H1 (cell line): ENCODE measurements around the gene MAP3K1. TPM values are rescaled to one million over a fixed set of nuclear protein-coding genes. Genes with fewer than 3 reads are reported as not detected.

Experiments used
- CTCF ChIA-PET: fragments of 300-600 bp; sonication (Branson Sonifier 250); formaldehyde crosslinking; loops from one replicate; lab custom pipeline; 2021; ENCODE audit not compliant: partially characterized antibody; lab: Charles Lee
- POLR2A ChIA-PET: fragments of 300-600 bp; sonication (Branson Sonifier 250); formaldehyde crosslinking; loops from one replicate; lab custom pipeline; 2021; ENCODE audit warnings: inconsistent platforms; ENCODE audit not compliant: partially characterized antibody; lab: Charles Lee
- DNase-seq, 2 experiments: peaks; one replicate each; pipeline versions ENCODE4 v3.0.0 to v3.0.0-alpha.2; 2010 to 2022; ENCODE audit warnings: low spot score in 2 of 2, low read depth in 1 of 2, mixed read lengths in 1 of 2
- FAIRE-seq: peaks from 2 replicates; lab custom pipeline; 2011; peaks lifted over from hg19 to GRCh38; lab: Jason Lieb, UNC
- H2AFZ ChIP-seq: 2 replicates; pipeline ENCODE4 v1.8.1; 2012; ENCODE audit warnings: low read length, inconsistent platforms
- H2AK5ac ChIP-seq: 2 replicates; pipeline ENCODE4 v1.6.1; 2013; ENCODE audit warnings: low read depth, low read length
- H2BK120ac ChIP-seq: replicated peaks from 2 replicates; pipeline ENCODE3; 2013; ENCODE audit warnings: low read depth, low read length, inconsistent platforms
- H2BK12ac ChIP-seq: 2 replicates; pipeline ENCODE4 v1.6.1; 2013; ENCODE audit warnings: low read depth, low read length
- H2BK15ac ChIP-seq: 2 replicates; pipeline ENCODE4 v1.6.1; 2013; ENCODE audit warnings: low read length
- H2BK20ac ChIP-seq: 2 replicates; pipeline ENCODE4 v1.6.1; 2013; ENCODE audit warnings: low read length
- H2BK5ac ChIP-seq: 2 replicates; pipeline ENCODE4 v1.6.1; 2013; ENCODE audit warnings: low read depth, low read length
- H3K14ac ChIP-seq: 2 replicates; pipeline ENCODE4 v1.6.1; 2013; ENCODE audit warnings: inconsistent platforms; ENCODE audit not compliant: insufficient read length
- H3K18ac ChIP-seq: 2 replicates; pipeline ENCODE4 v1.6.1; 2013; ENCODE audit warnings: low read length; ENCODE audit errors: extremely low read depth
- H3K23ac ChIP-seq: 2 replicates; pipeline ENCODE4 v1.6.1; 2013; ENCODE audit warnings: inconsistent platforms; ENCODE audit not compliant: insufficient read length
- H3K23me2 ChIP-seq: 2 replicates; pipeline ENCODE4 v1.6.1; 2013; ENCODE audit warnings: low read depth, low read length
- H3K27ac ChIP-seq: 2 replicates; pipeline ENCODE4 v1.6.1; 2011; ENCODE audit warnings: low read depth, low read length, inconsistent platforms
- H3K27me3 ChIP-seq, 4 experiments: replicated peaks in 1 of 4; 1 replicate in 1 of 4; 2 replicates in 3 of 4; pipeline versions ENCODE4 v1.6.1 to v1.8.1; 2011 to 2013; ENCODE audit warnings: low read length in 3 of 4, mild to moderate bottlenecking in 3 of 4, inconsistent platforms in 2 of 4, mixed read lengths in 2 of 4, moderate library complexity in 1 of 4; ENCODE audit not compliant: control insufficient read depth in 3 of 4, insufficient read depth in 3 of 4; ENCODE audit errors: extremely low read depth in 1 of 4
- H3K36me3 ChIP-seq, 4 experiments: 2 replicates each; pipeline versions ENCODE4 v1.6.1 to v1.8.1; 2011 to 2013; ENCODE audit warnings: mild to moderate bottlenecking in 4 of 4, low read length in 3 of 4, moderate library complexity in 2 of 4, control low read depth in 1 of 4, inconsistent platforms in 1 of 4; ENCODE audit not compliant: insufficient read depth in 4 of 4, control insufficient read depth in 2 of 4
- H3K4ac ChIP-seq: replicated peaks from 2 replicates; pipeline ENCODE3; 2013; ENCODE audit warnings: low read length, low read depth, mixed read lengths, inconsistent platforms; ENCODE audit not compliant: insufficient read length
- H3K4me1 ChIP-seq, 4 experiments: replicated peaks in 1 of 4; 1 replicate in 1 of 4; 2 replicates in 3 of 4; pipeline versions ENCODE4 v1.6.1 to v1.8.1; 2011 to 2013; ENCODE audit warnings: low read length in 3 of 4, inconsistent platforms in 2 of 4, mixed read lengths in 1 of 4; ENCODE audit not compliant: insufficient read depth in 4 of 4, control insufficient read depth in 3 of 4
- H3K4me2 ChIP-seq, 2 experiments: 2 replicates each; pipeline versions ENCODE4 v1.6.1 to v1.8.1; 2011 to 2013; ENCODE audit warnings: low read depth in 2 of 2, low read length in 2 of 2, control low read depth in 1 of 2, inconsistent platforms in 1 of 2, mild to moderate bottlenecking in 1 of 2; ENCODE audit not compliant: insufficient read depth in 1 of 2
- H3K4me3 ChIP-seq, 4 experiments: fragments of 200-600, 300-600 bp in 1 of 4; sonication (generic), shearing (Covaris generic), sonication (Bioruptor Twin) in 1 of 4; 2 replicates each; pipeline versions ENCODE4 v1.5.1 to v1.8.1; 2011 to 2016; ENCODE audit warnings: low read length in 4 of 4, low read depth in 3 of 4, control low read depth in 2 of 4, inconsistent platforms in 2 of 4, mild to moderate bottlenecking in 2 of 4, mixed read lengths in 1 of 4, moderate library complexity in 1 of 4; ENCODE audit not compliant: insufficient read depth in 2 of 4; ENCODE audit errors: extremely low read depth in 1 of 4
- H3K56ac ChIP-seq: replicated peaks from 2 replicates; pipeline ENCODE3; 2013; ENCODE audit warnings: low read depth, mild to moderate bottlenecking, mixed read lengths, low read length, inconsistent platforms; ENCODE audit not compliant: insufficient read length
- H3K79me1 ChIP-seq: 2 replicates; pipeline ENCODE4 v1.6.1; 2013; ENCODE audit warnings: low read depth, low read length, control low read depth
- H3K79me2 ChIP-seq, 2 experiments: 2 replicates each; pipeline versions ENCODE4 v1.6.1 to v1.8.1; 2012 to 2013; ENCODE audit warnings: low read length in 2 of 2, mild to moderate bottlenecking in 2 of 2, inconsistent platforms in 1 of 2; ENCODE audit not compliant: insufficient read depth in 2 of 2, control insufficient read depth in 1 of 2
- H3K9ac ChIP-seq, 4 experiments: replicated peaks in 1 of 4; 1 replicate in 1 of 4; 2 replicates in 3 of 4; pipeline versions ENCODE4 v1.6.1 to v1.8.1; 2011 to 2013; ENCODE audit warnings: low read depth in 3 of 4, low read length in 3 of 4, control low read depth in 2 of 4, mild to moderate bottlenecking in 2 of 4, moderate library complexity in 2 of 4, inconsistent platforms in 1 of 4; ENCODE audit errors: extremely low read depth in 1 of 4
- H3K9me3 ChIP-seq, 2 experiments: 2 replicates each; pipeline versions ENCODE4 v1.6.1 to v1.8.1; 2012 to 2013; ENCODE audit warnings: mild to moderate bottlenecking in 2 of 2, moderate library complexity in 2 of 2, control low read depth in 1 of 2, inconsistent platforms in 1 of 2, low read depth in 1 of 2, low read length in 1 of 2, mixed read lengths in 1 of 2; ENCODE audit not compliant: insufficient read depth in 2 of 2
- H4K20me1 ChIP-seq, 2 experiments: replicated peaks in 1 of 2; 2 replicates each; pipeline versions ENCODE3 to v1.8.1; 2011 to 2013; ENCODE audit warnings: inconsistent platforms in 2 of 2, low read length in 2 of 2, mild to moderate bottlenecking in 1 of 2; ENCODE audit not compliant: insufficient read depth in 2 of 2, control insufficient read depth in 1 of 2
- H4K5ac ChIP-seq: 2 replicates; pipeline ENCODE4 v1.6.1; 2013; ENCODE audit warnings: low read length, low read depth, mixed read lengths, inconsistent platforms; ENCODE audit not compliant: insufficient read length
- H4K8ac ChIP-seq: 2 replicates; pipeline ENCODE4 v1.8.0; 2013; ENCODE audit warnings: mild to moderate bottlenecking, moderate library complexity, low read length, inconsistent platforms; ENCODE audit not compliant: insufficient read depth; ENCODE audit errors: extremely low read depth
- H4K91ac ChIP-seq: replicated peaks from 2 replicates; pipeline ENCODE3; 2013; ENCODE audit warnings: low read length, mixed read lengths, inconsistent platforms; ENCODE audit not compliant: insufficient read length
- EZH2 ChIP-seq: fragments of 200-600 bp; sonication (generic); IDR thresholded peaks from 2 replicates; pipeline ENCODE4 v1.7.1; 2012; ENCODE audit warnings: low read depth, mild to moderate bottlenecking, moderate library complexity, low read length, inconsistent platforms; ENCODE audit not compliant: severe bottlenecking
- HDAC2 ChIP-seq, 2 experiments: fragments of 300-600 bp in 1 of 2; sonication (generic) in 1 of 2; IDR thresholded peaks; 2 replicates each; pipeline ENCODE4 v1.6.1; 2011 to 2012; ENCODE audit warnings: low read depth in 2 of 2, low read length in 2 of 2, mild to moderate bottlenecking in 2 of 2, moderate library complexity in 2 of 2, borderline replicate concordance in 1 of 2, inconsistent platforms in 1 of 2
- WGBS, 2 experiments: shearing (Covaris generic) in 1 of 2; methylation state at CpG; one replicate each; pipeline versions ENCODE4 v1.1.6 to v1.1.7; 2013 to 2015; ENCODE audit warnings: low lambda C conversion rate in 2 of 2, mixed read lengths in 2 of 2, inconsistent platforms in 1 of 2, low coverage in 1 of 2, missing lambda C conversion rate in 1 of 2; ENCODE audit not compliant: insufficient replicate concordance in 2 of 2, insufficient coverage in 1 of 2, insufficient read length in 1 of 2; ENCODE audit errors: extremely low coverage in 1 of 2, missing lambda C conversion rate in 1 of 2; 5-methylcytosine and 5-hydroxymethylcytosine counted together
- polyA plus RNA-seq, 7 experiments: library from polyadenylated mRNA; depleted of rRNA in 3 of 7; stranded (reverse) in 5 of 7; unstranded in 2 of 7; fragments of >200 nt in 5 of 7; fragments of 200-250 nt in 2 of 7; gene quantifications; 1 replicate in 5 of 7; 2 replicates in 1 of 7; 4 replicates in 1 of 7; pipeline versions ENCODE4 v1.2.1 to v1.2.3, GENCODE V29; 2011 to 2013; ENCODE audit warnings: missing spikeins in 2 of 7, mixed read lengths in 2 of 7
- total RNA-seq: library from RNA; stranded (reverse); fragmentation: NEBNext Ultra II Directional; extraction: Animal tissue kit (Norgen Biotek cat#: 25700); gene quantifications from 2 replicates; pipeline ENCODE4 v1.2.1, GENCODE V29; 2021

Gene MAP3K1
- total and polyA plus RNA-seq, 2 of the 8 experiments (the other 6 are each of a cell fraction or from before 2014, with no cell fraction given): 3.9 to 11.8 TPM

DNA sequence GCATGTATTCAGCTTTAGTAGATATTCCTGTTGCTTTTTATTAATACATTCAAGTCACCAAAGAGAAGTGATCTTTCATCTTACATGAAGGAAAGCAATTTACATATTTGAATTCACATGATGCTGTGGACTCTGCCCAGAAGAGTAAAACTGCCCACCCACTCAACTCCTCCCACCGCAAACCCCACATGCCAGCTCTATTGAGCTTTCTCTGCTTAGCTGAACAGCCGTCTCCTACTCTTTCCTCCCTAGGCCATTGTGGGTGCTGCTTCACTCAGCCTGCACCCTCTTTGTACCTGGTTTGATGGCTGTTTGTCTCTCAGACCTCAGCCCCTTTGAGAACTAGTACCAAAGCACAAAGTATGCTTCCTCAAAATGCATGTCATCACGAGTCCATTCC, 48.4 kb upstream of the MAP3K1 start:
- peak overlapping the region; percentile 21; the same call in 1 of the 2 replicates for H2BK15ac ChIP-seq
- no peak overlapping the region for H2BK120ac ChIP-seq
- FAIRE-seq: no peak
- no peak overlapping the region for H3K4ac ChIP-seq
- TF ChIP-seq HDAC2 (IDR thresholded peaks at IDR 0.05; ENCODE audit: borderline replicate concordance in 1 of 2, low read depth in 2 of 2, low read length in 2 of 2) (no peak), EZH2 (no peak)
- no peak overlapping the region for H4K91ac ChIP-seq
- H3K36me3 ChIP-seq: no peaks in the 10 kb centered on the region
- no peak overlapping the region for H2AK5ac ChIP-seq
- H2AFZ ChIP-seq: no peak overlapping the region
- H3K4me2 ChIP-seq: no peak overlapping the region
- no peak for DNase-seq
- H4K20me1 ChIP-seq: no peaks in the 10 kb centered on the region
- no peak overlapping the region for H3K56ac ChIP-seq
- no peak overlapping the region for H4K8ac ChIP-seq
- H3K27ac ChIP-seq: no peak overlapping the region
- H3K79me1 ChIP-seq: no peaks in the 10 kb centered on the region
- H3K4me1 ChIP-seq: no peaks in the 10 kb centered on the region
- ChIA-PET CTCF (interaction anchor here (1.5 kb wide), 1 partner anchor 107 kb away, joined by 4 read pairs; no protein-coding TSS in a partner anchor), POLR2A (no interaction called here)
- no peak overlapping the region for H3K18ac ChIP-seq
- H2BK5ac ChIP-seq: no peak overlapping the region
- no peaks in the 10 kb centered on the region for H3K23me2 ChIP-seq
- H3K27me3 ChIP-seq: no peaks in the 10 kb centered on the region; a peak in 1 of 7 replicates
- no peak overlapping the region for H2BK20ac ChIP-seq
- H2BK12ac ChIP-seq: no peak overlapping the region
- no peak overlapping the region for H3K4me3 ChIP-seq
- no peak overlapping the region for H3K14ac ChIP-seq
- H3K9me3 ChIP-seq: no peaks in the 10 kb centered on the region
- 87% methylated on average over 3 of the region's 3 CpGs; no CpG with 5 or more reads in 1 of the 2 experiments for WGBS, 2 experiments
- H3K79me2 ChIP-seq: no peaks in the 10 kb centered on the region
- no peak overlapping the region for H3K9ac ChIP-seq
- no peak overlapping the region for H3K23ac ChIP-seq
- H4K5ac ChIP-seq: no peak overlapping the region
